Epithelial cell of esophagus (primary cell): ENCODE measurements around the gene ETV6.

Experiments
- DNase-seq: peaks from one replicate; pipeline ENCODE4 v3.0.0; 2010; ENCODE audit warnings: low read depth
- H3K4me3 ChIP-seq: 2 replicates; pipeline ENCODE4 v1.5.1; 2011; ENCODE audit warnings: mild to moderate bottlenecking, low read length, control low read depth
- TF ChIP-seq, protein P1 (sequence below): IDR thresholded peaks from 2 replicates; pipeline ENCODE4 v1.5.1; 2011; ENCODE audit warnings: low read depth, mild to moderate bottlenecking, low read length, control low read depth, inconsistent platforms; ENCODE audit not compliant: insufficient read depth; ENCODE audit errors: missing control alignments

The ETV6 gene

DNA sequence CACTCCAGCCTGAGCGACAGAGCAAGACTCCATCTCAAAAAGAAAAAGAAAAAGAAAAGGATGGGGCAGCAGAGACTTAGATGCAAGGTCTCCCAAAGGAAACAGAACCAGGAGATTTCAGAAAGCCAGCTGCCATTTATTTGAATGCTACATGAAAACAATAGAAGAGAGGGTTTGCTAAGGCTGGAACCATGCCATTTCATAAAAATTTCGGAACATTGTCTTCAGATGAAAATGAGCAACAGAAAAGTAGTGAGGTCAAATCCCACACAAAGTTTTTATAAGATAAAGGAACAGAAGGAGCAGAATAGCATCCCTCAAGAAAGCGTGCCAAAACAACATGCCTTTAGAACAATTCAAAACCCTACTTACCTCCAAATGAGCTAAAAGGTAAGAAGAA lies 175.3 kb downstream of the ETV6 start:
- no peak overlapping the region for H3K4me3 ChIP-seq
- TF ChIP-seq, protein P1, sequence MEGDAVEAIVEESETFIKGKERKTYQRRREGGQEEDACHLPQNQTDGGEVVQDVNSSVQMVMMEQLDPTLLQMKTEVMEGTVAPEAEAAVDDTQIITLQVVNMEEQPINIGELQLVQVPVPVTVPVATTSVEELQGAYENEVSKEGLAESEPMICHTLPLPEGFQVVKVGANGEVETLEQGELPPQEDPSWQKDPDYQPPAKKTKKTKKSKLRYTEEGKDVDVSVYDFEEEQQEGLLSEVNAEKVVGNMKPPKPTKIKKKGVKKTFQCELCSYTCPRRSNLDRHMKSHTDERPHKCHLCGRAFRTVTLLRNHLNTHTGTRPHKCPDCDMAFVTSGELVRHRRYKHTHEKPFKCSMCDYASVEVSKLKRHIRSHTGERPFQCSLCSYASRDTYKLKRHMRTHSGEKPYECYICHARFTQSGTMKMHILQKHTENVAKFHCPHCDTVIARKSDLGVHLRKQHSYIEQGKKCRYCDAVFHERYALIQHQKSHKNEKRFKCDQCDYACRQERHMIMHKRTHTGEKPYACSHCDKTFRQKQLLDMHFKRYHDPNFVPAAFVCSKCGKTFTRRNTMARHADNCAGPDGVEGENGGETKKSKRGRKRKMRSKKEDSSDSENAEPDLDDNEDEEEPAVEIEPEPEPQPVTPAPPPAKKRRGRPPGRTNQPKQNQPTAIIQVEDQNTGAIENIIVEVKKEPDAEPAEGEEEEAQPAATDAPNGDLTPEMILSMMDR = no peak
- DNase-seq = no peak

DNA sequence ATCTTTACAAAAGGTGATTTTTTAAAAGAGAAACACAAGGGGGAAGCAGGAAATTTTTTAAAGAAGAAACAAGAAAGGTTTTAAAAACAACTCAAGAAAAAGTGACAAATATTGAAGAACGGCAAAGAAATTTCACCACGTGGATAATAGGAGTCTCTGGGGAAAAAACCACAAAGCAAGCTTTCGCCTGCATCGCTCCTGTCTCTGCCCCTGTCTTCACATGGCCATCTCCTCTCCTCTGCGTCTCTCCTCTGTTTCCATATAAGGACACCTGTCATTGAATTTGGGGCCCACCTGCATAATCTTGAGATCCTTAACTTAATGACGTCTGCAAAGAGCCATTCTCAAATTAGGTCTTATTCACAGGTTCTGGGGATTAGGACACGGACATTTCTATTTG lies 175.8 kb downstream of the ETV6 start:
- TF ChIP-seq, protein P1 = no peak
- no peak overlapping the region for H3K4me3 ChIP-seq
- no peak for DNase-seq

DNA sequence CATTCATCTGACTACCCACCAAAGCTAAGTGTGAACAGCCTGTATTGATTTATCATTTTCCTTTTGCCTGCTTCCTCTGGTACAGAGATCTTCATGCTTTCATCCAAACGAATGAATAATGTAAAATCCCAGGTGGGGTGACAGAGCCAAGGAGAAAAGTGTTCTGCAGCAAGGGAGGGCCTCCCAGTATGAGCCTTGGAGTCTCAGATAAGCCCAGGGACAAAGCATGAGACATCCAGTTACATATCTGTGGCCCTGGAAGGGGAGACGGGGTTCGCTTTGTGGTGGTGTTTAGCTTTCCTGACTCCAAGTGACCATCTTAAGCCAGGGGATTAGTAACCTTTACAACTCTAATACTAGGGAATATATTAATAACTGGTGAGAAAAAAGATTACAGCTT lies 177.1 kb downstream of the ETV6 start:
- H3K4me3 ChIP-seq = no peak overlapping the region
- no peak for DNase-seq
- TF ChIP-seq, protein P1 = no peak

DNA sequence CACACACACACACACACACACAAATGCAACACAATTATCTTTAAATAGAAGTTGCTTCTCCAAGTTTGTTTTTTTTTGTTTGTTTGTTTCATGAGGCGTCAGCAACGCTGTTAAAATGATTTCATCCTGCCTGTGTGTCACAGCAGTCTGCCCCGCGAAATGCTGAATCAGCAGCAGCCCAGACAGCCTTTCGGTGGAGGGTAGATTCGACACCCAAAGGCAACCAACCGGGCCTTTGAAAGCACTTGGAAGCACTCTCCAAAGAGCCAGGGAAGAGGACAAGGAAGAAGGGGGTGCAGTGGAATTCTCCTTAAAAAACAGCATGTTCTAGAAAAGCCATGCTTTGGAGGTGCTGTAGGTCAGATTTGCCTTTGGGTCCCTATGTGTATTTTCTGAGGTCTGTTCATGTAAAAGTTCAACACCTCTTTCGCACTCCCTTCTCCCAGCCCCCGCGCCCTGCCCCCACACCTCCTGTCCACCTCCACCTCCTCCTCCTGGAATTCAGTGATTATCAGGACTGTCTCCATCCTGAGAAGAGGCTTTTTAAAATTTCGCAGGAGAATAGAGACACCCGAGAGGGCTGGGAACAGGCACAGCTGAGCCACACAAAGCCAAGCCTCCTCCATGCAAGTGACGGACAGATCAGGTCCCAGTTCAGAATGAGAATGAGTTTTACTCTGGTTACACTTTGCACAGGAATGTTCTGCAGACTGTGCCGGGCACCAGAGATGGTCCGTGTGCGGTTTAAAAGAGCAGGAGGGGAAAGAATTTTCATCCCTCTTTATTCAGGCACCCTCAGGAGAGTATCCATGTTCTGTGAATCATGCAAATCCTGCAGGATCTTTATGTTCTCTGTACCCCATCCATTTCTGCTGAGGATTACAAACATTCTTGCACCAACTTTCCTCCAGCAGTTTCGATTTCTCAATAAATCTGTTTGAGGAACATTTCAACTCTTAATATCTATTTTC lies 177.9 kb downstream of the ETV6 start:
- TF ChIP-seq, protein P1 = no peak
- H3K4me3 ChIP-seq = no peak overlapping the region
- DNase-seq = peak; percentile 29

DNA sequence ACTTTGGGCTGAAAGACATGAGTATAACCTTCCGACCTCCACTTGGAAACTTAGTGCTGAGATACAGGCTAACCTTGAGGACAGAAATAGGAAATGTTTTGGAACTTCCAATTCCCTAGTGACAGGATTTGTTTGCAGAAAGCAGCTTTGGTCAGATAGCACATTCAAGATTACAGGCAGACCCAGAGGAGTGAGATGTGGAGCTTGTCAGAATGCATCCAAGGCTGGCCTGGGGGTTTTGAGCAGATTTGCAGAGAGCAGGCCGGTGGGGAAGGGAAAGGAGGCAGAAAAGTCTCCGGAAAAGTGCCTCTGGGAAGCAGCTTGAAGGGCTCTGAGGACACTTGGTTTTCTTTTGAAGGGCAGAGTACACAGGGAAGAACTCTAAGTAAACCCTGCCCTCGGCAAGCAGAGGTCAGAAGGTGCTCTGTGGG lies 180.3 kb downstream of the ETV6 start:
- no peak overlapping the region for H3K4me3 ChIP-seq
- no peak for DNase-seq
- TF ChIP-seq, protein P1 = no peak

DNA sequence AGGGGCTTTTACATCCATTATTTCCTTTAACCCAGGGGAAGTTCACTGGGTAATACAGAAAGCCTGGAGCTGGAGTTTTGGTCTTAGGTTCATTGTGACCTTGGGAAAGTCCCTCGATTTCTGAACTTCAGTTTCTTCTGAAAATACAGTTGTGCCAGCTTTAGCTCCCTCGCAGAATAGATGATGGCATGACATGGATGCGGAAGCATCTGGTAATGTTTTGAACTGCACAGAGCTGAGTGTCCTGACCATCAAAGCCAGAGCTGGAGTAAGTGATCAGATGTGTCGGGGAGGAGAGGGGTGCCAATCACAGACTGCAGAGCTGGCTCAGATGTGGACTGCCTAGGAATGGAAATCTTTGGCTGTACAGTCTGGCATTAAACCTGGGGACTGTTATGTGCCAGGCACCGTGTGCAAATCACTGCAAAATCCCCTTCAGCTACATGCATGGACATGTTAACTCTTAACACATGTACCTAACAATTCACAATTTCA lies 180.9 kb downstream of the ETV6 start:
- peak; percentile 55 for DNase-seq
- H3K4me3 ChIP-seq = no peak overlapping the region
- TF ChIP-seq, protein P1 = no peak
